Activated CD4-positive, alpha-beta T cell treated with anti-CD3 and anti-CD28 coated beads, Interleukin-2, Interleukin-4, amounts not matched to agents 100 ng/mL and 50 ng/mL, durations not matched to agents 16 hours and 8 hours (primary cell): ENCODE measurements around the gene ITPR1.
"Not testable (repeated sequence)": the region's sequence is repeated elsewhere in the genome, so short reads cannot be mapped to it uniquely, and the experiment has no call there.

Experiments
- DNase-seq: peaks from one replicate; pipeline ENCODE4 v3.0.0-alpha.2; 2020; ENCODE audit warnings: low spot score

ITPR1 gene

GRCh38 chr3:4493014-4493940 lies at the start of gene ITPR1:
Gene ITPR1, plus strand, starts transcription at chr3:4493348. Its CDS starts 23,144 bp downstream, at chr3:4516492.
- DNase-seq, result peak; percentile 100

DNA sequence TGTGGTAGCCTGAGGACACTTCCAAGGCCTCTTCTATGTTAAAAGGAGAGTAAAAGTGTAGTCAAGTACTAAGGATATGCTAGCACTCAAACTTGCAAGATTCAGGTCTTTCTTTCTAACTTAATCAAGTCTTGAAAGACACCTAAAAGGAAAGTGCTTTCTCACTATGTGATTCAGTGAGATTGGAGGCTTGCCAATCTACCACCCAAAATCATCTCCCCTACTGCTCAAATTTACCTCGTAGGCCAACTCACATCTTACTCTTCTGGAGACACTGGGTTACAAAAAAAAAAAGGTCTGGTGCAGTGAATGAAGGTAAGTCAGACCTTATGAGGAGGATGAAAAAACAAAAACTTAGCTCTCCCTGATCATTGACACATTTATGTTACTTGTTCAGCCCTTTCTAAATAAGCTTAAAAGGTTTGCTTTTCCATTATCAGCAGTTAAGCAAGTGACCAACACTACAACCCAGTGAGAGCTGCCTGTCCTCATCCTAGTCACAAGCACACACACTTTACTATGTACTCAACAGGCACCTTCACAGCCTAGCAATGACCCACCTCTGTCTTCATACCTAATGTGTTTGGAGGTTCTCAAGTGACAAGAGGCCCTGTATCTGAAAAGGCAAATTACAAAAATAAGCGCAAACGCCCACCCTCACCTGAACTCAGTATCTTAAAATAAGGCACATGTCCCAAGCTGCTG lies 45.7 kb upstream of the ITPR1 start:
- no peak for DNase-seq

DNA sequence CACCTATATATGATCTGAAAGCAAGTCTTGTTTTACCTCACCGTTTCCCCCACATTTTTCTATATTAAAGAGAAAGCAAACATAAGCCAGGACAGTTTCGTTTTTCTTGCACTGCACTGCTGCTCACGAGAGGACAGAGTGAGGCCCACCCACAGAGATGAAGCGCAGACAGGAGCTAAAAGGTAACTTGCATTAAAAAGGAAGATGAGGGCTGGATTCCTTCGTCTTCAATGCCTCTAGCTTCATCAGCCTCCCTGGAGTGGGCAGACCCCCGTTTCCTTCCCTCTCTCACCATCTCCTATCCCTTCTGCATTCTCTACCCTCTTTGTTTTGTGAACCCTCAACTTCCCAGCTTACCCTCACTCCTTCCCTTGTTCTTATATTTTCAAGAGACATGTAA lies 45.0 kb upstream of the ITPR1 start:
- no peak for DNase-seq

- no peak for DNase-seq
Measured at GRCh38 chr3:4449043-4449805, 43.9 kb upstream of the ITPR1 start.

- DNase-seq, result no peak
Measured at GRCh38 chr3:4454142-4454541, 39.0 kb upstream of the ITPR1 start.

DNA sequence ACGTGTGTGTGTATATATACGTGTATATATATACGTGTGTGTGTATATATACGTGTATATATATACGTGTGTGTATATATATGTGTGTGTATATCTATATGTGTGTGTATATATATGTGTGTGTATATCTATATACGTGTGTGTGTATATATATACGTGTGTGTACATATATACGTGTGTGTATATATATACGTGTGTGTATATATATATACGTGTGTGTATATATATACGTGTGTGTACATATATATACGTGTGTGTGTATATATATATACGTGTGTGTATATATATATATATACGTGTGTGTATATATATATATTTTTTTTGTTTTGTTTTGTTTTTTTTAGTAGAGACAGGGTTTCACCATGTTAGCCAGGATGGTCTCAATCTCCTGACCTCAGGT lies 36.4 kb upstream of the ITPR1 start:
- not testable (repeated sequence) for DNase-seq

- no peak for DNase-seq
Measured at GRCh38 chr3:4458961-4459360, 34.2 kb upstream of the ITPR1 start.

- no peak for DNase-seq
Measured at GRCh38 chr3:4460334-4460733, 32.8 kb upstream of the ITPR1 start.

DNA sequence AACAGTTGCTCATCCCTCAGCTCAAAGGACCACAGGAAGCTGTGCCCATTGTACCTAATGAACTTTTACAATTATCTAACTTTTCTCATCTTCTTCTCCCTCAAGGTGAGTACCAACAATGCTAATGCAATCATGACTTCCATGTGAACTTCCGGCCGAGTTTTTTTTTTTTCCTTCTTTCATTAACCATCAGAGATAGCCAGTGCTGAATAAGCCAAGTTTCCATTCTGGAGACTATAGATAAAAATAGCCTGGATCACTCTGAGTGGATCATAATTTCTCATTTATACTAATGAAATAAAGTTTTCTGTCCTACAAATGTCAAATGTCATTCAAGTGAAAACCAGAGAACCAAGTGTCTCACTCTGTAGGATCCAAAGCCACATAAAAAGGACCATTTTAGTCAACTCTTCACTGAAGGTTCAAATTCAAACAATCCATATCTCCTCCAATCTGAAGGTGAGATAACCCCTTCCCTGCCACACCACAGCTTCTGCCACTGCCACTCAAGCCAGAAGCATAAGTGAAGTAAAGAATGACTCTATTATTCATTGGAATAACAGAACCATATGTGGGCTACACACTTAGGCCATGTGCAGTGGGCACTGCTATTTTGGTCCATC lies 31.6 kb upstream of the ITPR1 start:
- DNase-seq, result peak; percentile 12

- no peak for DNase-seq
Measured at GRCh38 chr3:4462369-4463040, 30.6 kb upstream of the ITPR1 start.

DNA sequence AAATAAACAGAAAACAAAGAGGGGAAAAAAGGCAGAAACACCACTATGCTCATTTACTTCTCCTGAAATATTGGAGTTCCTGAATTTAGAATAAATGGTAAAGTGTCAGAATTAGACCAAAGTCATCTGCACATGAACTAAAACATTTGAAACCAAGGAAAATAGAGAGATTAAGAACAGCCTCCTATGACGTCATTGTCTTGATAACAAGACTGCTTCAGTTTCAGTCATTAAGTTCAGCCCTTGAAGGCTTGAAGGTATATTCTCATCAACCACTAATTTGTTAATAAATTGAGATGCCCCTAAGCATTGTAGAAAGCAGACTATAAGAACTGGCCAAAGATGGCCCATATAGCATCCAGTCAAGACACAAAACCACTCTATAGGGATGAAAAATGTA lies 28.6 kb upstream of the ITPR1 start:
- no peak for DNase-seq

DNA sequence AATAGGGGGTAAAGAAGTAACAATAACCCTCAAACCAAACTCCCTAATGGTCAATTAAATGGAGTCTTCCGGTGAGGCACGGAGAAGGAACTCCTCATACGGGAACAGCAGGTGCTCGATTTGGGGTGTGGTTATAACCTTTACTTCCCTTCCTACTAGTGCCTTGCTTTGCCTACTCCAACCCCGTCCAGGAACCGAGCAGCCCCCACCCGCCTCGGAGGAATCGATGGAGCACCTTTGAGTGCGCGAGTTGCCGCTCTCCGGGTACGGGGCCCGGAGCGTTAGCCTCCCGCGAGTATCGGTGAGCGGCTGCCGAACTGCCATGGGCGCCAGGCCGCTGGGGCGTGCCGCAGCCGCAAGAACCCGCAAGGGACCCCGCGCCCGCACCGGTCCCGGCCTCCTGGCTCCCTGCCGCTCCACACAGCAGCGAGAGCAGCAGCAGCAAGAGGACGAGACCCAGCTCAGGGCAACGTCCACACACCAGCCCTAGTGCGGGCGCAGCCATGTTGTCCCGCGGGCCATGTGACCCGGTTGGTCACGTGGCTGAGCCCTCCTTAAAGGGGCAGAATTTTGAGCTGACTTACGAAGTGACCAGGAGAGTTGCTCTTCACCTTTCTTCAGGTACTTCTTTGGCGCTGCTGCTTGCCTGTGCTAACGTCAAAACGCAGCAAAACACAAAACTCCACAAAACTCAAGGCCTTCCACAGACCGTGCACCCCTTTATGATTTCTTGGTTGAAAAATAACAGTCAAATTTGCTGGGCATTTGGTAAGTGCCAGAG lies 26.2 kb upstream of the ITPR1 start, which contains the start of gene SUMF1:
SUMF1 (minus strand) TSS at position 529 of the 781 bp plus-strand sequence; CDS start at position 505, 24 bp downstream.
- peak; percentile 83 for DNase-seq

DNA sequence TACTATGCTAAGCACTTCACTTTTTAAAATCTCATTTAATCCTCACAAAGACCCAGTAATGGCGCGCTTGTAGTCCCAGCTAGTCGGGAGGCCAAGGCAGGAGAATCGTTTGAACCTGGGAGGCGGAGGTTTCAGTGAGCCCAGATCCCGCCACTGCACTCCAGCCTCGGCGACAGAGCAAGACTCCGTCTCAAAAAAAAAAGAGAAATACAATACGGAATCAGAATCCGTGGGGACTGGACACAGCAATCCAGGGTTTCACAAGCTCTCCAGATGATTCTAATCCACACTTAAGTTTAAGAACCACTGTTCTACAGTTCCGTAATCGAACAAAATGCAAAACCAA lies 25.7 kb upstream of the ITPR1 start:
- DNase-seq, result no peak

DNA sequence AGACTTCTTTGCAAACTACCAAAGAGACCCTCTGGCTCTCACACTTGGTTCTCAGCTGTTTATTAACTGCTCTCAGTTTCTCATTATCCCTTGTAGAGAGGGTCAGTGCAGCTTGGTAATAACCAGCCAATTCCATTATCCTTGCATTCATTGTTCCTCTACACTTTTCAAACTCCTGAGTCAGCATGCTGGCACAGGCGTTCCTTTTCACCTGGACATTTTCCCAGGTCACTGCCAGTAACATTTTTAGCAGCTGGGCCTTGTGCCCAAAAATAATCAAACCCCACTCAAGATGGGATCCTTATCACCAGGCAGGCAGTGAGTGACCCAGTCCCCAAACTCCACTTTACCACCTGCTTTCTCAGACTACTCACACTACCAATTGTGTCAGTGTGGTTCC lies 21.2 kb upstream of the ITPR1 start:
- no peak for DNase-seq

- no peak for DNase-seq
Measured at GRCh38 chr3:4472312-4472711, 20.8 kb upstream of the ITPR1 start.

- DNase-seq, result no peak
Measured at GRCh38 chr3:4472766-4473165, 20.4 kb upstream of the ITPR1 start.

DNA sequence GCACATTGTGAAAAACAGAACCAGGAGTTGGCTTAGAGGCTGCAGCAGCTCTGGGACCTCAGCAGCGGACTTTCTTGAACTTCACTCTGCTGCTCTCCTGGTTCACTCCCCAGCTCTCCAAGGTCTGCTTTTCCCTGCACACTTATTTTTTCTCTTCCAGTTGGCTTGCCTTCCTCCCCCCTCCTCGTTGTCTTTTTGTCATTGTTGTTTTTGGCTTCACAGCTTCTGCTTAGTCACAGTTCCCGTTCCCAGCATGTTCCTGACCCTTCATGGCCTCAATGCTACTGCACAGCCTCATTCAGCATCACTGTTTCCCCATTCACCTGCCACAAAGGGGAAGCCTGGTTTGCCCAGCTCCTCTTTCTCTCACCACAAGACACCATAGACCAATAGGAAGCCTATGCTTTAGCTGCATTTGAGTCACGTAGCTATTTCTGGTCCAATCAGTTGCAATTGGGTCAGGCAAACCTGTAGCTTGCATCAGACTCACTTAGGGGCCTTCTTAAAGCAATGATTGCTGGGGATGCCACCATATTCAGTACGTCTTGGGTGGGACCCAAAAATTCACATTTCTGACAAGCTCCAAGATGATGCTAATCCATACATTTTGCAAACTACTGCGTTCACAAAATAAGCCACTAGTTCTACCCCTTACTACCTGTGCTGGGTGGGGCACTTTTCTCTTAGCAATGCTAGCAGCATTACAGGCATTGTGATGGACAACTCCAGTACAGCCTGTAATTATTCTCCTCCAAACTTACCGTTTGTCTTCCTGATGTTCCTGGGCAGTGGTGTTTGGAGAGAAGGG lies 18.3 kb upstream of the ITPR1 start:
- DNase-seq, result peak; percentile 55

DNA sequence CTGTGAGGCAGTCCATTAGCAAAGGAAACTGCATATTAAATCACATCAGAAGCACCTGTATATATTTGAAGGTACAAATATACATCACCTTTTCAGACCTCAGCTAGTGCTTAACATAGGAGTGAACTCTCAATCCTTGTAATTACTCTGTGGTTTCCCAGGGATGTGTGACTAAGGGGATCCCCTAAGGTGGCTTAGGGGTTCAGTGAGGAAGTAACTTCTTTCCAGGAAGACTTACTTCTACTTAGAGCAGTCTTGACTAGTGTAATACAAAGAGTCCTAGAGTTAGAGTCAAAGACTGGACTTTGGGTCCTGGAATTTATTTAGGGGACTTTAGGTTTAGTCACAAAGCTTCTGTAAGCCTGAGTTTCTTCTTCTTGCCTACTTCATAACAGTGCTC lies 17.3 kb upstream of the ITPR1 start:
- no peak for DNase-seq

DNA sequence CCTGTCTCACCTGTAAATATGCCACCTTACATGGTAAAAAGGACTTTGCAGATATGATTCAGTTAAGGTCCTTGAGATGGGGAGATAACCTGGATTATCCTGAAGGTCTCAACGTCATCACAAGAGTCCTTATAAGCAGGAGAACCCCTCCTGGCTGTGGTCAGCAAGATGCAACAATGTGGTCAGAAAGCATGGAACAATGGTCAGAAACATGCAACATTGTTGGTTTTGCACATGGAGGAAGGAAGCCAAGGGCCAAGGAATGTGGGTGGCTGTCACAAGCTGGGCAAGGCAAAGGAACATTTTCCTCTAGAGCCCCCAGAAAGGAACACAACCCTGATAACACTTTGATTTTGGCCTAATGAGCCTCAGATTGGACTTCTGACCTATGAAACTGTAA lies 16.7 kb upstream of the ITPR1 start:
- DNase-seq, result no peak

- no peak for DNase-seq
Measured at GRCh38 chr3:4478261-4478660, 14.9 kb upstream of the ITPR1 start.
